WTC11 (cell line): ENCODE results near the gene SREBF2.

Experiments
- MAX ChIP-seq: sonication (generic); formaldehyde crosslinking; IDR thresholded peaks from 2 replicates; pipeline ENCODE4 v1.8.0; 2022; ENCODE audit warnings: mild to moderate bottlenecking, missing genetic modification reagents
- TF ChIP-seq, protein P1 (sequence below): fragments of 200-600 bp; IDR thresholded peaks from 2 replicates; pipeline ENCODE4 v1.8.0; 2022; ENCODE audit warnings: antibody characterized with exemption

GRCh38 chr22:41826021-41826420 lies 6.9 kb upstream of the SREBF2 start:
- TF ChIP-seq, protein P1, sequence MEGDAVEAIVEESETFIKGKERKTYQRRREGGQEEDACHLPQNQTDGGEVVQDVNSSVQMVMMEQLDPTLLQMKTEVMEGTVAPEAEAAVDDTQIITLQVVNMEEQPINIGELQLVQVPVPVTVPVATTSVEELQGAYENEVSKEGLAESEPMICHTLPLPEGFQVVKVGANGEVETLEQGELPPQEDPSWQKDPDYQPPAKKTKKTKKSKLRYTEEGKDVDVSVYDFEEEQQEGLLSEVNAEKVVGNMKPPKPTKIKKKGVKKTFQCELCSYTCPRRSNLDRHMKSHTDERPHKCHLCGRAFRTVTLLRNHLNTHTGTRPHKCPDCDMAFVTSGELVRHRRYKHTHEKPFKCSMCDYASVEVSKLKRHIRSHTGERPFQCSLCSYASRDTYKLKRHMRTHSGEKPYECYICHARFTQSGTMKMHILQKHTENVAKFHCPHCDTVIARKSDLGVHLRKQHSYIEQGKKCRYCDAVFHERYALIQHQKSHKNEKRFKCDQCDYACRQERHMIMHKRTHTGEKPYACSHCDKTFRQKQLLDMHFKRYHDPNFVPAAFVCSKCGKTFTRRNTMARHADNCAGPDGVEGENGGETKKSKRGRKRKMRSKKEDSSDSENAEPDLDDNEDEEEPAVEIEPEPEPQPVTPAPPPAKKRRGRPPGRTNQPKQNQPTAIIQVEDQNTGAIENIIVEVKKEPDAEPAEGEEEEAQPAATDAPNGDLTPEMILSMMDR: no peak
- TF ChIP-seq MAX: no peak
